Prostate gland (tissue), 2 donors: ENCODE measurements around the gene HAUS8.

Experiments used
- CTCF ChIP-seq, 4 experiments: fragments of 200-600 bp in 2 of 4; fragments of 450-650 bp in 2 of 4; sonication (generic) in 2 of 4; IDR thresholded peaks; 1 replicate in 3 of 4; 2 replicates in 1 of 4; pipeline ENCODE4 v1.5.1; 2016 to 2019; ENCODE audit warnings: antibody characterized with exemption in 4 of 4, mild to moderate bottlenecking in 2 of 4, moderate library complexity in 2 of 4
- POLR2A ChIP-seq: fragments of 450-650 bp; IDR thresholded peaks from one replicate; pipeline ENCODE4 v1.6.1; 2016; ENCODE audit warnings: antibody characterized with exemption, mild to moderate bottlenecking
- POLR2AphosphoS5 ChIP-seq: sonication (generic); formaldehyde crosslinking; IDR thresholded peaks from one replicate; pipeline ENCODE4 v1.6.1; 2017; ENCODE audit warnings: antibody characterized with exemption

GRCh38 chr19:17104679-17105078, 29.4 kb upstream of the HAUS8 start:
- no peak for TF ChIP-seq POLR2AphosphoS5
- no peak for TF ChIP-seq CTCF (IDR thresholded peaks at IDR 0.05)
- TF ChIP-seq POLR2A, result no peak
